Retinal pigment epithelial cell (primary cell): Measurements from ENCODE around the gene ERICH2.
"Not testable (repeated sequence)": the region's sequence is repeated elsewhere in the genome, so short reads cannot be mapped to it uniquely, and the experiment has no call there.

Experiments
- DNase-seq: peaks from one replicate; pipeline ENCODE4 v3.0.0-alpha.2; 2010; ENCODE audit warnings: low read depth
- H3K4me3 ChIP-seq: 2 replicates; pipeline ENCODE4 v1.5.1; 2011; ENCODE audit warnings: mild to moderate bottlenecking, low read length, control low read depth, moderate library complexity
- TF ChIP-seq, protein P1 (sequence below): conservative IDR thresholded peaks from 2 replicates; pipeline ENCODE4 v1.5.1; 2011; ENCODE audit warnings: low read depth, low read length, control low read depth, inconsistent platforms

Gene ERICH2

GRCh38 chr2:170743530-170744239 is 26.5 kb upstream of the ERICH2 start:
- TF ChIP-seq, protein P1, sequence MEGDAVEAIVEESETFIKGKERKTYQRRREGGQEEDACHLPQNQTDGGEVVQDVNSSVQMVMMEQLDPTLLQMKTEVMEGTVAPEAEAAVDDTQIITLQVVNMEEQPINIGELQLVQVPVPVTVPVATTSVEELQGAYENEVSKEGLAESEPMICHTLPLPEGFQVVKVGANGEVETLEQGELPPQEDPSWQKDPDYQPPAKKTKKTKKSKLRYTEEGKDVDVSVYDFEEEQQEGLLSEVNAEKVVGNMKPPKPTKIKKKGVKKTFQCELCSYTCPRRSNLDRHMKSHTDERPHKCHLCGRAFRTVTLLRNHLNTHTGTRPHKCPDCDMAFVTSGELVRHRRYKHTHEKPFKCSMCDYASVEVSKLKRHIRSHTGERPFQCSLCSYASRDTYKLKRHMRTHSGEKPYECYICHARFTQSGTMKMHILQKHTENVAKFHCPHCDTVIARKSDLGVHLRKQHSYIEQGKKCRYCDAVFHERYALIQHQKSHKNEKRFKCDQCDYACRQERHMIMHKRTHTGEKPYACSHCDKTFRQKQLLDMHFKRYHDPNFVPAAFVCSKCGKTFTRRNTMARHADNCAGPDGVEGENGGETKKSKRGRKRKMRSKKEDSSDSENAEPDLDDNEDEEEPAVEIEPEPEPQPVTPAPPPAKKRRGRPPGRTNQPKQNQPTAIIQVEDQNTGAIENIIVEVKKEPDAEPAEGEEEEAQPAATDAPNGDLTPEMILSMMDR = no peak
- no peak for DNase-seq
- H3K4me3 ChIP-seq = no peak overlapping the region

DNA sequence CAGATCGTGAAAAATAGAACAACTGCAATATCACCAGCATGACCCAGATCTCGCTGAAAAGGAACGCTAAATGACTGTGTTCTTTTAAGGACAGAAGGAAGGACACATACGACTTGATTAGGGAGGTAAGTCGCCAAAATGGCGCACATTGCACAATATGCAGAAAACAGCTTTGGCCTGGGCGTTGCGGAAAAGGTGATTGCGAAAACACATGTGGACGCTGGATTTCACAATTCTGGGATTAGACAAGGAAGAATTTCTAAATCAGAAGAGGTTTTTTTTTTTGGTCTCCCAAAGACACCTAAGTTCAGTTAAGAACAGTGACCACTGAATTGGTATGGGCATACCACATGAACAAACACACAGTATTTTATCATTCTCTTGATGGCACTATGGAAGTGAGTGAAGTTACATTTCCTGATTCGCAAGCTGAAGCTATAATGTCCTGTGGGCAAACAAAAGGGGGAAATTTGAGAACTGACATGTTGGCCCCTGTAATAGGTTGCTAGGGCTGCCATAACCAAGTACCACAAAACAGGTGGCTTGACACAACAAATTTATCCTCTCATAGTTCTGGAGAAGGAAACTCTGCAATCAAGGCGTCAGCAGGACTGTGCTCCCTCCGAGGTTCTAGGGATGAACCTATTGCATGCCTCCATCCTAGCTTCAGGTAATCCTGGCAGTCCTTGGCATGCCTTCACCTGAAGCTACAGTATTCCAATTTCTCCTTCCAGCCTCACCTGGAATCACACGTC is 25.8 kb upstream of the ERICH2 start:
- TF ChIP-seq, protein P1 = no peak
- no peak for DNase-seq
- no peak overlapping the region for H3K4me3 ChIP-seq

DNA sequence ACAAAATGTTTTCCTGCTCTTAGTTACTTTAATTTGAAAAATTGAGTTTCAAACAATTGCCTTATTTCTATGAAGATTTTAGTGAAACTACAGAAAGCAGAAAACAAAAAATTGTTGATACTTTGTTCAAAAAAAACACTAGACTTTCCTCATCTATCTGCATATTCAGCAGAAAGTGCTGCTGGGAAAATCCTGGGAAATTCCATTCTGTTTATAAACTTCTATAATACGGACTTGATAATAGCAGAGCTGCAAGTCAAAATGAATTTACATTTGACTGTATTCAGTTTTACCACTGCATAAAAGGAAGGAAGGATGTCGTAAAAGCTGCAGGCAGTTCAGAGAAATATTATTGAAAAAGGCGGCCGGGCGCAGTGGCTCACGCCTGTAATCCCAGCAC is 24.9 kb upstream of the ERICH2 start:
- H3K4me3 ChIP-seq = no peak overlapping the region
- TF ChIP-seq, protein P1 = no peak
- DNase-seq = no peak

- H3K4me3 ChIP-seq = no peak overlapping the region
- TF ChIP-seq, protein P1 = no peak
- peak; percentile 75 for DNase-seq
Measured at GRCh38 chr2:170747921-170748320, 22.3 kb upstream of the ERICH2 start.

DNA sequence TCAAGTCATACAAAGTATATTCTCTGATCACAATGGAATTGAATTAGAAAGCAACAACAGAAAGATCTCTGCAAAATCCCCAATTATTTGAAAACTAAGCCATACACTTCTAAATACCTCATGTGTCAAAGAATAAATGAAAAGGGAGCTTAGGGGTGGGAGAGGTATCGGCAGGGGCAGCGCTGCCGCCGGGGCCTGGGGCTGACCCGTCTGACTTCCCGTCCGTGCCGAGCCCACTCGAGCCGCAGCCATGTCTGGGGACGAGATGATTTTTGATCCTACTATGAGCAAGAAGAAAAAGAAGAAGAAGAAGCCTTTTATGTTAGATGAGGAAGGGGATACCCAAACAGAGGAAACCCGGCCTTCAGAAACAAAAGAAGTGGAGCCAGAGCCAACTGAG is 18.6 kb upstream of the ERICH2 start:
- not testable (repeated sequence) for DNase-seq, H3K4me3 ChIP-seq

DNA sequence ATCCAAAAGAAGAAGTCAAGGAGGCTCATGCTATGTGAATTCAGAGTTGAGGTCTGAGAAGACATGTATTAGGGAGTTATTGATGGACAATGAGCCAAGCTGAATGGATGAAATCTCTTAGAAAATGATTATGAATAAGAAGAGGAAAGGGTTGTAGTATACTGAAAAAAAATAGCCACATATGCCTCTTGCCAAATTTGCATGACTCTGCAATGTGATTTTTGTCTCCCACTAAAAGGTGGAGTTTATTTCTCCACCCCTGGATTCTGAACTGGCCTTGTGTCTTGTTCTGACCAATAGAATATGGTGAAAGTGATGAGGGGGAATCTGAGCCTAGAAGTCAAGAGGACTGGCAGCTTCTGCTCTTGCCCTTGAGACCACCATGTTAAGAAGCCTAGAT is 8.6 kb upstream of the ERICH2 start:
- no peak overlapping the region for H3K4me3 ChIP-seq

DNA sequence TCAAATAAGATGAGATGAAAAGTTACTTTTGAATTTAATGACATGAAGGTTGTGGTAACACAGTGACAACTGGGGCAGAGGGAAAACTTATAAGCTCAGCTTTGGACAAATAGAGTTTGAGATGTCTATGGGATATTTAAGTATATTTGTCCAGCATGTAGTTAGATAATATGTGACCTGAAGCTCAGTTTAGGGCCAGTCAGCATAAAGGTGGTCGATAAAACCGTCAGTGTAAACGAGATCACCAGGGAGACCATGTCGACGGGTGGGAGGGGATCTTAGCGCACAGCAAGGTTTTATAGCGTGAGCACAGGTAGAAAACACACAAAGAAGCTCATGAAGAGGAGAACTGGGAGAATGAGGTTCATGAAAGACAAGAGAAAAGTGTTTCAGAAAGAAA is 7.4 kb upstream of the ERICH2 start:
- H3K4me3 ChIP-seq = no peak overlapping the region
- TF ChIP-seq, protein P1 = no peak
- no peak for DNase-seq

More for the DNA sequence above, 8.6 kb upstream of the ERICH2 start:
- TF ChIP-seq, protein P1 = no peak
- DNase-seq = no peak
